ENCODE measurements around the gene DENND1A. TPM values are rescaled to one million over a fixed set of nuclear protein-coding genes. Genes with fewer than 3 reads are reported as not detected.
A peak's percentile ranks its signal among the peaks of the same experiment; 100 is the strongest.
"Not testable (repeated sequence)": the region's sequence is repeated elsewhere in the genome, so short reads cannot be mapped to it uniquely, and the experiment has no call there.

Gene DENND1A
- total RNA-seq, 4 donors from 2014 or later = 37.1 to 55.3 (median 50.0) TPM

GRCh38 chr9:123432331-123433236 is 497.3 kb downstream of the DENND1A start:
- Histone ChIP-seq H3K4me1 (no peaks in the 10 kb centered on the region), H3K27ac (no peak overlapping the region), H3K27me3 (no peaks in the 10 kb centered on the region), H3K36me3 (peaks cover 0 to 27% (median 0%) of the 10 kb centered on the region in 3 donors), H3K4me3 (no peak overlapping the region), H3K9me3 (no peaks in the 10 kb centered on the region)
- TF ChIP-seq CTCF (IDR thresholded peaks at IDR 0.05) (no peak), POLR2A (IDR thresholded peaks at IDR 0.05) (no peak)
- peak in 1 of 3 donors; percentile 28 for DNase-seq

- no peak for TF ChIP-seq POLR2A (IDR thresholded peaks at IDR 0.05)
- TF ChIP-seq CTCF (IDR thresholded peaks at IDR 0.05) = no peak
- DNase-seq = no peak
- no peak overlapping the region for H3K4me3 ChIP-seq
- no peaks in the 10 kb centered on the region for H3K4me1 ChIP-seq
- no peaks in the 10 kb centered on the region for H3K27me3 ChIP-seq
- H3K27ac ChIP-seq = no peak overlapping the region
- H3K9me3 ChIP-seq = no peaks in the 10 kb centered on the region
- H3K36me3 ChIP-seq = peaks cover 0 to 22% (median 0%) of the 10 kb centered on the region in 3 donors
Measured at GRCh38 chr9:123431581-123431980, 498.3 kb downstream of the DENND1A start.

GRCh38 chr9:123428450-123428849 is 501.5 kb downstream of the DENND1A start:
- H3K27me3 ChIP-seq, H3K27ac ChIP-seq, DNase-seq, H3K4me3 ChIP-seq, H3K4me1 ChIP-seq, H3K9me3 ChIP-seq: not testable (repeated sequence)
- peaks cover 0 to 12% (median 0%) of the 10 kb centered on the region in 3 donors for H3K36me3 ChIP-seq

- peak in 1 of 3 donors; percentile 24 for DNase-seq
- no peak overlapping the region for H3K27ac ChIP-seq
Measured at GRCh38 chr9:123426406-123426805, 503.5 kb downstream of the DENND1A start.

GRCh38 chr9:123425836-123426365 is 504.0 kb downstream of the DENND1A start:
- Histone ChIP-seq H3K4me1 (no peaks in the 10 kb centered on the region), H3K27ac (no peak overlapping the region), H3K27me3 (no peaks in the 10 kb centered on the region), H3K4me3 (no peak overlapping the region), H3K9me3 (no peaks in the 10 kb centered on the region), H3K36me3 (peaks cover 0 to 18% (median 0%) of the 10 kb centered on the region in 3 donors)
- TF ChIP-seq POLR2A (IDR thresholded peaks at IDR 0.05) (no peak), CTCF (IDR thresholded peaks at IDR 0.05) (no peak)
- DNase-seq = peak in 1 of 3 donors; percentile 24

More at GRCh38 chr9:123426406-123426805, 503.5 kb downstream of the DENND1A start:
- H3K9me3 ChIP-seq = no peaks in the 10 kb centered on the region
- TF ChIP-seq CTCF (IDR thresholded peaks at IDR 0.05) (no peak), POLR2A (IDR thresholded peaks at IDR 0.05) (no peak)
- H3K4me3 ChIP-seq = no peak overlapping the region
- H3K27me3 ChIP-seq = no peaks in the 10 kb centered on the region
- H3K4me1 ChIP-seq = no peaks in the 10 kb centered on the region
- peaks cover 0 to 15% (median 0%) of the 10 kb centered on the region in 3 donors for H3K36me3 ChIP-seq

GRCh38 chr9:123425261-123425821 is 504.6 kb downstream of the DENND1A start:
- TF ChIP-seq POLR2A (IDR thresholded peaks at IDR 0.05) (no peak), CTCF (IDR thresholded peaks at IDR 0.05) (no peak)
- Histone ChIP-seq H3K27me3 (no peaks in the 10 kb centered on the region), H3K36me3 (peaks cover 0 to 19% (median 0%) of the 10 kb centered on the region in 3 donors), H3K4me3 (no peak overlapping the region), H3K4me1 (no peaks in the 10 kb centered on the region), H3K27ac (no peak overlapping the region), H3K9me3 (no peaks in the 10 kb centered on the region)
- peak in 1 of 3 donors; percentile 35 for DNase-seq
